ENCODE measurements around the gene USP6.

DNA sequence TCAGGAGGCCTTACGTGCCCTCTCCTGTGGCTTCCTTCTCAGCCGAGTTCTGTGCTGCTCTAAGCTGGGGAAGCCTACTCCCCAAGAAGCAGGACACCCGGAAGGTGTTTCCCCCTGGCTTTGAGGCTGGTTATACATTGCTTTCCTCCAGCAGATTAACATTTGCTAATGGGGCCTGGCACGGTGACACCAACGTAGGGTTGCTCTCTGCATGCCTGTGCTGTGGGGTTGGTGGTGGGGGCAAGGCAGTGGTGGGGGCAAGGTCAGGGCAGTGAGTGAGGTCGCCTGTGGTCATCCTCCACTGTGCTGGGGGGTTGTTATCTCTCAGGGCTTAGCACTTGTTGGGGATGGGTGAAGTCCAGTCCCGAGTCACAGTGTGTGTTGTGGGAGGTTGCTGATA lies 4.2 kb downstream of the USP6 start:
- TF ChIP-seq, protein P1, sequence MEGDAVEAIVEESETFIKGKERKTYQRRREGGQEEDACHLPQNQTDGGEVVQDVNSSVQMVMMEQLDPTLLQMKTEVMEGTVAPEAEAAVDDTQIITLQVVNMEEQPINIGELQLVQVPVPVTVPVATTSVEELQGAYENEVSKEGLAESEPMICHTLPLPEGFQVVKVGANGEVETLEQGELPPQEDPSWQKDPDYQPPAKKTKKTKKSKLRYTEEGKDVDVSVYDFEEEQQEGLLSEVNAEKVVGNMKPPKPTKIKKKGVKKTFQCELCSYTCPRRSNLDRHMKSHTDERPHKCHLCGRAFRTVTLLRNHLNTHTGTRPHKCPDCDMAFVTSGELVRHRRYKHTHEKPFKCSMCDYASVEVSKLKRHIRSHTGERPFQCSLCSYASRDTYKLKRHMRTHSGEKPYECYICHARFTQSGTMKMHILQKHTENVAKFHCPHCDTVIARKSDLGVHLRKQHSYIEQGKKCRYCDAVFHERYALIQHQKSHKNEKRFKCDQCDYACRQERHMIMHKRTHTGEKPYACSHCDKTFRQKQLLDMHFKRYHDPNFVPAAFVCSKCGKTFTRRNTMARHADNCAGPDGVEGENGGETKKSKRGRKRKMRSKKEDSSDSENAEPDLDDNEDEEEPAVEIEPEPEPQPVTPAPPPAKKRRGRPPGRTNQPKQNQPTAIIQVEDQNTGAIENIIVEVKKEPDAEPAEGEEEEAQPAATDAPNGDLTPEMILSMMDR (IDR thresholded peaks at IDR 0.05): no peak
- TF ChIP-seq EP300 (IDR thresholded peaks at IDR 0.05): no peak
- no peak for TF ChIP-seq POLR2A (IDR thresholded peaks at IDR 0.05)
- TF ChIP-seq POLR2AphosphoS5 (IDR thresholded peaks at IDR 0.05): no peak

Measured in upper lobe of left lung (tissue), 4 donors.